ENCODE data around the gene ASF1B.
"Not testable (repeated sequence)": the region's sequence is repeated elsewhere in the genome, so short reads cannot be mapped to it uniquely, and the experiment has no call there.

ASF1B gene

GRCh38 chr19:14136509-14137281 is at the start of gene ASF1B:
ASF1B (minus strand) TSS chr19:14136589; CDS start chr19:14136456, 133 bp downstream.
- H3K27me3 ChIP-seq = no peaks in the 10 kb centered on the region
- H3K4me1 ChIP-seq = peaks cover 0 to 27% (median 21%) of the 10 kb centered on the region in 4 donors
- peak; percentile 79 to 83 for TF ChIP-seq CTCF (IDR thresholded peaks at IDR 0.05)
- no peaks in the 10 kb centered on the region for H3K36me3 ChIP-seq
- H3K9me3 ChIP-seq = no peaks in the 10 kb centered on the region
- intact Hi-C loops (cut with DNase I; ENCODE audit: low total_unique reads) = loop anchor here (5.0 kb wide), 1 partner anchor 64 kb away; the partner anchor contains the start of gene MISP3
- peak within 1 kb of the TSS; percentile 90 to 94 for H3K27ac ChIP-seq
- H3K4me3 ChIP-seq = peak within 1 kb of the TSS; percentile 67 to 84
- DNase-seq = peak; percentile 99 to 100

- H3K27ac ChIP-seq; H3K27me3 ChIP-seq; intact Hi-C loops (cut with DNase I; ENCODE audit: low total_unique reads); H3K36me3 ChIP-seq; H3K9me3 ChIP-seq; H3K4me1 ChIP-seq; H3K4me3 ChIP-seq; DNase-seq: not testable (repeated sequence)
These were observed 49.3 kb upstream of the ASF1B start for GRCh38 chr19:14185691-14186090.

- H3K36me3 ChIP-seq = no peaks in the 10 kb centered on the region
- H3K27ac ChIP-seq = no peak overlapping the region
- intact Hi-C loops (cut with DNase I; ENCODE audit: low total_unique reads) = no loop called here
- no peaks in the 10 kb centered on the region for H3K4me1 ChIP-seq
- H3K9me3 ChIP-seq = no peaks in the 10 kb centered on the region
- no peak overlapping the region for H3K4me3 ChIP-seq
- no peak for TF ChIP-seq CTCF (IDR thresholded peaks at IDR 0.05)
- no peak for DNase-seq
- H3K27me3 ChIP-seq = no peaks in the 10 kb centered on the region
These were observed 48.8 kb upstream of the ASF1B start for GRCh38 chr19:14185158-14185557.

GRCh38 chr19:14183741-14184350 is 47.5 kb upstream of the ASF1B start:
- intact Hi-C loops (cut with DNase I; ENCODE audit: low total_unique reads) = loop anchor here (1.0 kb wide), 1 partner anchor 312 kb away; no protein-coding TSS in a partner anchor
- Histone ChIP-seq H3K27me3 (no peaks in the 10 kb centered on the region), H3K36me3 (no peaks in the 10 kb centered on the region), H3K4me3 (no peak overlapping the region), H3K27ac (no peak overlapping the region), H3K9me3 (no peaks in the 10 kb centered on the region), H3K4me1 (no peaks in the 10 kb centered on the region)
- no peak for TF ChIP-seq CTCF (IDR thresholded peaks at IDR 0.05)
- no peak for DNase-seq

GRCh38 chr19:14182476-14182875 is 46.1 kb upstream of the ASF1B start:
- no peaks in the 10 kb centered on the region for H3K9me3 ChIP-seq
- H3K27me3 ChIP-seq = no peaks in the 10 kb centered on the region
- peaks cover 0 to 2% (median under 1%) of the 10 kb centered on the region in 3 donors for H3K36me3 ChIP-seq
- no peak for TF ChIP-seq CTCF (IDR thresholded peaks at IDR 0.05)
- H3K4me3 ChIP-seq = no peak overlapping the region
- DNase-seq = no peak
- no peaks in the 10 kb centered on the region for H3K4me1 ChIP-seq
- intact Hi-C loops (cut with DNase I; ENCODE audit: low total_unique reads) = no loop called here
- H3K27ac ChIP-seq = no peak overlapping the region

DNA sequence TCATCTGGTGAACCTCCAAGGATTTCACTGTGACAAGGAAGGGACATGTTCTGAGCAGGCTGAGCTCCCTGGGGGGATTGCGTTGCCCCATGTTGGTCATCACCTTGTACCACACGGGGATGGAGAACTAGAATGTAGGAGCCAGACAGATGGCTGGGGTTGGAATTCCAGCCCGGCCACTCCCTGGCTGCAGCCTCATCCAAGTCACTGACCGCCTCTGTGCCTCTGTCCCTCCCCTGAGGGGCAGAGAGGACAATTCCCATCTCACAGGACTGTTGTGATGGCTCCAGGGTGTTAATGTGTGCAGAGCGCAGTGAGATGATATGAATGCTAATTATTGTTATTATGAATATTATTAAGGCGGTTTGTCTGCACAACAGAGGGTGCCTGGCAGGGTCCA is 45.5 kb upstream of the ASF1B start:
- Histone ChIP-seq H3K27me3 (no peaks in the 10 kb centered on the region), H3K36me3 (peaks cover 0 to 7% (median 7%) of the 10 kb centered on the region in 3 donors), H3K4me1 (no peaks in the 10 kb centered on the region), H3K4me3 (no peak overlapping the region), H3K9me3 (no peaks in the 10 kb centered on the region), H3K27ac (no peak overlapping the region)
- TF ChIP-seq CTCF (IDR thresholded peaks at IDR 0.05) = no peak
- intact Hi-C loops (cut with DNase I; ENCODE audit: low total_unique reads) = no loop called here
- no peak for DNase-seq

DNA sequence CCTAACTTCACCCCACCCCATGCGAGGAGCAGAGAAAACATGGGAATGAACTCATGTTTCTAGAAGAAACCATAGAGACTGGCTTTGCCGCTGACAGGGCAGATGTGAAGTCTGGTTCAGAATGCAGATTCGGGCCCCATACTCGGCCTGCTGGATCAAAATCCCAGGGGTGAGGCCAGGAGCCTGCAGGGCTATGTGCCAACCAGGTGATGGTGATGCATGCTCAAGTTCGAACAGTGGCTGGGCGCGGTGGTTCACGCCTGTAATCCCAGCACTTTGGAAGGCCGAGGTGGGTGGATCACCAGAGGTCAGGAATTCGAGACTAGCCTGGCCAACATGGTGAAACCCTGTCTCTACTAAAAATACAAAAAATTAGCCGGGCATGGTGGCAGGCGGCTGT is 44.8 kb upstream of the ASF1B start:
- H3K27me3 ChIP-seq; DNase-seq; H3K9me3 ChIP-seq; intact Hi-C loops (cut with DNase I; ENCODE audit: low total_unique reads); H3K27ac ChIP-seq; H3K4me3 ChIP-seq; H3K4me1 ChIP-seq: not testable (repeated sequence)
- peaks cover 0 to 14% (median 14%) of the 10 kb centered on the region in 3 donors for H3K36me3 ChIP-seq

Measured in tibial artery (tissue), 4 donors.